Smooth muscle cell (in vitro differentiated cells): Measurements from ENCODE around the gene NECAB3. TPM values are rescaled to one million over a fixed set of nuclear protein-coding genes. Genes with fewer than 3 reads are reported as not detected.

Source experiments
- DNase-seq: peaks from one replicate; lab custom pipeline; 2025; ENCODE audit not compliant: unreplicated experiment; lab: John Stamatoyannopoulos, UW
- H2AFZ ChIP-seq: fragments of 200-600 bp; sonication (generic); 2 replicates; pipeline ENCODE4 v1.6.0; 2016; ENCODE audit warnings: antibody characterized with exemption, low read depth, mild to moderate bottlenecking
- H3F3A ChIP-seq: fragments of 200-600 bp; sonication (generic); 2 replicates; pipeline ENCODE4 v1.6.0; 2017; ENCODE audit warnings: antibody characterized with exemption, low read depth
- H3K27ac ChIP-seq: fragments of 200-600 bp; sonication (generic); 2 replicates; pipeline ENCODE4 v1.5.1; 2016; ENCODE audit warnings: low read depth, mild to moderate bottlenecking
- H3K27me3 ChIP-seq: fragments of 200-600 bp; sonication (generic); 2 replicates; pipeline ENCODE4 v1.6.1; 2016; ENCODE audit warnings: low read depth, mild to moderate bottlenecking
- H3K36me3 ChIP-seq: fragments of 200-600 bp; sonication (generic); 2 replicates; pipeline ENCODE4 v1.5.1; 2016; ENCODE audit warnings: low read depth
- H3K4me1 ChIP-seq: fragments of 200-600 bp; sonication (generic); 2 replicates; pipeline ENCODE4 v1.5.1; 2016; ENCODE audit warnings: low read depth
- H3K4me2 ChIP-seq: fragments of 200-600 bp; sonication (generic); 2 replicates; pipeline ENCODE4 v1.6.0; 2016; ENCODE audit warnings: mild to moderate bottlenecking
- H3K4me3 ChIP-seq: fragments of 200-600 bp; sonication (generic); 2 replicates; pipeline ENCODE4 v1.5.1; 2016; ENCODE audit warnings: mild to moderate bottlenecking
- H3K79me2 ChIP-seq: fragments of 200-600 bp; sonication (generic); 2 replicates; pipeline ENCODE4 v1.6.0; 2016; ENCODE audit warnings: low read depth, mild to moderate bottlenecking
- H3K9ac ChIP-seq: fragments of 200-600 bp; sonication (generic); 2 replicates; pipeline ENCODE4 v1.6.0; 2016; ENCODE audit warnings: low read depth
- H3K9me3 ChIP-seq: fragments of 200-600 bp; sonication (generic); replicated peaks from 2 replicates; pipeline ENCODE4 v1.5.1; 2016; ENCODE audit warnings: low read depth
- H4K20me1 ChIP-seq: fragments of 200-600 bp; sonication (generic); 2 replicates; pipeline ENCODE4 v1.6.0; 2016; ENCODE audit warnings: low read depth
- WGBS: methylation state at CpG from one replicate; pipeline ENCODE4 v1.1.7; 2016; ENCODE audit warnings: low lambda C conversion rate; 5-methylcytosine and 5-hydroxymethylcytosine counted together
- polyA plus RNA-seq: library from polyadenylated mRNA; unstranded; fragments of >200 nt; fragmentation: Nextera tagmentation; extraction: Ambion mirVana; gene quantifications from 2 replicates; pipeline ENCODE4 v1.2.1, GENCODE V29; 2016
- total RNA-seq: library from RNA; depleted of rRNA; stranded (reverse); fragments of >200 nt; gene quantifications from 2 replicates; pipeline ENCODE4 v1.2.3, GENCODE V29; 2014
- TF ChIP-seq, protein P1 (sequence below): fragments of 200-600 bp; sonication (generic); IDR thresholded peaks from 2 replicates; pipeline ENCODE4 v1.5.1; 2017; ENCODE audit warnings: borderline replicate concordance, mild to moderate bottlenecking, antibody characterized with exemption; ENCODE audit not compliant: insufficient read depth, poor library complexity, severe bottlenecking

The NECAB3 gene
- total and polyA plus RNA-seq, 2 experiments from 2014 or later: 20.3 to 25.8 TPM

DNA sequence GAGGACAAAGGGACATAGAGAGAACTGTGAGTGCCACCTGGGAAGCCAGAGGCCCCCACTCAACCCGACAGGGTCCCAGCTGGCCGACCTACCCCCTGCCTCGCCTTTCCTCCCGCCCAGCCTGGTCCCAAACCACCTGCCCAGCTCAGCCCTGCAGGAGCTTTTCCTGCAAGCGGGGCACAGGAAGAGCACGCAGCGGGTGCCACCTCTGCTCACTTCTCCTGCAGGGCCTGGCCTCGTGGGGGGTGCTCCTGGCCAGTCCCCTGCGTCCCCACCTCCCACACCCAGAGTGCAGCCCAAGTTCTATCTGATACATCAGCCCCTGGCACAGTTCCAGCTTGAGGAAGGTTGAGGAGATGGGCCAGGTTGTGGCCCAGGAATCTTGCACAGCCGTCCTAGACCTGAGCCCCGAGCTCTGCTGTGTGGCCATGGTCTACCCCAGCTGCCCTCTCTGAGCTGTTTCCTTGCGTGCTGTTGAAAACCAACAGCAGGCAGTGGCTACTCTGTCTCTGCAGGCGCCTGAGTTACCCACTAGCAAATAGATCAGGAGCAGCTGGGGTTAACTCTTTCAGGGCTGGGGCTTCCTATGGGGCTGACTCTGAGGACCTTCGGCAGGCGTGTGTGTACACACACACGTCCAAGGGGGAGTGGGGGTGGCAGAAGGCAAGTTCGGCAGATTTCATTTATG lies 1.7 kb downstream of the NECAB3 start:
- H3K27me3 ChIP-seq: no peaks in the 10 kb centered on the region
- 66% methylated on average over 17 of the region's 17 CpGs for WGBS
- H3K4me1 ChIP-seq: peaks cover 26% of the 10 kb centered on the region
- H4K20me1 ChIP-seq: peaks cover 21% of the 10 kb centered on the region
- no peak overlapping the region for H2AFZ ChIP-seq
- no peak for DNase-seq
- TF ChIP-seq, protein P1, sequence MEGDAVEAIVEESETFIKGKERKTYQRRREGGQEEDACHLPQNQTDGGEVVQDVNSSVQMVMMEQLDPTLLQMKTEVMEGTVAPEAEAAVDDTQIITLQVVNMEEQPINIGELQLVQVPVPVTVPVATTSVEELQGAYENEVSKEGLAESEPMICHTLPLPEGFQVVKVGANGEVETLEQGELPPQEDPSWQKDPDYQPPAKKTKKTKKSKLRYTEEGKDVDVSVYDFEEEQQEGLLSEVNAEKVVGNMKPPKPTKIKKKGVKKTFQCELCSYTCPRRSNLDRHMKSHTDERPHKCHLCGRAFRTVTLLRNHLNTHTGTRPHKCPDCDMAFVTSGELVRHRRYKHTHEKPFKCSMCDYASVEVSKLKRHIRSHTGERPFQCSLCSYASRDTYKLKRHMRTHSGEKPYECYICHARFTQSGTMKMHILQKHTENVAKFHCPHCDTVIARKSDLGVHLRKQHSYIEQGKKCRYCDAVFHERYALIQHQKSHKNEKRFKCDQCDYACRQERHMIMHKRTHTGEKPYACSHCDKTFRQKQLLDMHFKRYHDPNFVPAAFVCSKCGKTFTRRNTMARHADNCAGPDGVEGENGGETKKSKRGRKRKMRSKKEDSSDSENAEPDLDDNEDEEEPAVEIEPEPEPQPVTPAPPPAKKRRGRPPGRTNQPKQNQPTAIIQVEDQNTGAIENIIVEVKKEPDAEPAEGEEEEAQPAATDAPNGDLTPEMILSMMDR: no peak
- H3K4me2 ChIP-seq: peak overlapping the region; percentile 100
- H3K36me3 ChIP-seq: no peaks in the 10 kb centered on the region
- peaks cover 16% of the 10 kb centered on the region for H3F3A ChIP-seq
- no peaks in the 10 kb centered on the region for H3K9me3 ChIP-seq
- no peak overlapping the region for H3K9ac ChIP-seq
- peaks cover 19% of the 10 kb centered on the region for H3K79me2 ChIP-seq
- H3K4me3 ChIP-seq: peak overlapping the region; percentile 98
- no peak overlapping the region for H3K27ac ChIP-seq

DNA sequence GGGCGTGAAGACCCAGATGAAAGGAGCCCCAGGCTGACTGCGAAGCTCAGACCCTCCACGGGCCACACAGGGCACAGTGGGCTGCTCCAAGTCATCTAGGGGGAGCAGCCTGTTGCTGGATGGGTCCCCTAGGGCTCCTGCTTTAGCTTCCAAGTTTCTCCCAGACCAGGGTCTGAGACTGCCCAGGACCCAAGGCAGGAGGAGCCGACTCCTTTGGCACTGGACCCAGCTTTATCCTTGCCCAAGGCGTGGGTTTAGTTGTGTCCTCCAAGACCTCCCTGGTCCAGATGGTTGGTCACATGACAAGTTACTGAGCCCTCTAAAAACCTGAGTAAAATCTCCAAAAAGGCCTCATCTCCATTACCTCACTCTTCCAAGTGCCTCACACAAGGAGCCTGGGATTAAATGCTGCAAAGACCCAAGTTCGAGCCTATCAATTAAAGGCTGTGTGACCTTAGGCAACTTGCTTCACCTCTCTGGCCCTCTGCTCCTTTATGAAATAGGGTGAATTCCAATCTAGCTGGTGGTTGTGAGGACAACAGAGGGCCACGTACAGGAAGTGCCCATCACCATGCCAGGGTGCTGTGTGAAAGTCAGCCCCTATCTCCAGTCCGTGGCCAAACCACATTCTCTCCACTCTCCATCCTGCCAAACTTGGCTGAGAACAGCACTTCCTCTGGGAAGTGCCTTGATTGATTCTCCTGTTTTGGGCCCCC lies 2.5 kb downstream of the NECAB3 start:
- H3K27ac ChIP-seq: no peak overlapping the region
- H3K4me3 ChIP-seq: no peak overlapping the region
- no peak overlapping the region for H3K9ac ChIP-seq
- H3K4me2 ChIP-seq: no peak overlapping the region
- peaks cover 26% of the 10 kb centered on the region for H3K4me1 ChIP-seq
- TF ChIP-seq, protein P1: no peak
- no peak overlapping the region for H2AFZ ChIP-seq
- peaks cover 16% of the 10 kb centered on the region for H3F3A ChIP-seq
- H3K79me2 ChIP-seq: peaks cover 19% of the 10 kb centered on the region
- DNase-seq: no peak
- 96% methylated on average over 8 of the region's 8 CpGs for WGBS
- no peaks in the 10 kb centered on the region for H3K9me3 ChIP-seq
- H3K27me3 ChIP-seq: no peaks in the 10 kb centered on the region
- peaks cover 21% of the 10 kb centered on the region for H4K20me1 ChIP-seq
- no peaks in the 10 kb centered on the region for H3K36me3 ChIP-seq

DNA sequence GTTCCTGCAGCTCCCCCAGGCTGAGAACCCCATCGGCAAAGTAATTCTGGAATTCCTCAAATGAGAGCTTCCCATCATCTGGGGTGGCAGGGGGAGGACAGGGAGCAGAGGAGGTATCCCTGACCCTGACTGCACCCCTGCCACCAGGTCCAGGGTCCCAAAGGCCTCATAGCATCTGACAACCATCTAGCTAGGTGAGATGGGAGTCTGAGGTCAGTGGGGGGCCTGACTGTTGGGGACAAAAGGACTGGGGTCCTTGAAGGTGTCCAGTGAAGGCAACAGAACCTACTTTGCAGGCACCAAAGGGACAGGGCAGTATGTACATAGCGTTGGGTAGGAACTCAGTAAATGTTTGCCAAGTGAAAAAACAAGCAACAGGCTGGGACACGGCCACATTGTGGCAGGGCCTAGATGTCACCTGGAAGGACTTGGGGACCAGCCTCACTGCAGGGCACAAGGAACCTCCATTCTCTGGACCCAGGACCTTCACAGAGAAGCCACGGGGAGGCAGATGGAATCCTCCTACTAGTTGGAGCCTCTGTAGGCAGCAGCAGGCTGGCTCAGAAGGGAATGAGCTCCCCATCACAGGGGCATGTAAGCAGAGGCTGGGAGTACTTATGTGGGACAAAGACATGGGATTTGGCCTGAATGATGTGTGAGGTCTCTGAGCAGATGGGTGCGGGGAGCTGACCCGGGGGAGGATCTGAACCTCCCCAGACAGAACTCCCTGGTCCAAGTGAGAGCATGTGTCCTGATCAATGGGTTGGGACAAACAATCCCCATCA lies 3.3 kb downstream of the NECAB3 start:
- H3K4me2 ChIP-seq: no peak overlapping the region
- no peak overlapping the region for H3K27ac ChIP-seq
- no peaks in the 10 kb centered on the region for H3K9me3 ChIP-seq
- H3K4me3 ChIP-seq: no peak overlapping the region
- H3K36me3 ChIP-seq: no peaks in the 10 kb centered on the region
- WGBS: 97% methylated on average over 6 of the region's 6 CpGs
- H4K20me1 ChIP-seq: peaks cover 21% of the 10 kb centered on the region
- peaks cover 26% of the 10 kb centered on the region for H3K4me1 ChIP-seq
- H3K27me3 ChIP-seq: no peaks in the 10 kb centered on the region
- H2AFZ ChIP-seq: no peak overlapping the region
- peaks cover 15% of the 10 kb centered on the region for H3F3A ChIP-seq
- H3K79me2 ChIP-seq: peaks cover 19% of the 10 kb centered on the region
- H3K9ac ChIP-seq: no peak overlapping the region
- TF ChIP-seq, protein P1: no peak
- no peak for DNase-seq
